HG02571 (cell line): Measurements from ENCODE around the gene TXNRD2.

Experiments used
- ATAC-seq: cut with Tn5 transposase; IDR thresholded peaks from one replicate; pipeline ENCODE4 v1.9.1; 2021; ENCODE audit warnings: mild to moderate bottlenecking, moderate library complexity; ENCODE audit not compliant: unreplicated experiment

TXNRD2 gene

DNA sequence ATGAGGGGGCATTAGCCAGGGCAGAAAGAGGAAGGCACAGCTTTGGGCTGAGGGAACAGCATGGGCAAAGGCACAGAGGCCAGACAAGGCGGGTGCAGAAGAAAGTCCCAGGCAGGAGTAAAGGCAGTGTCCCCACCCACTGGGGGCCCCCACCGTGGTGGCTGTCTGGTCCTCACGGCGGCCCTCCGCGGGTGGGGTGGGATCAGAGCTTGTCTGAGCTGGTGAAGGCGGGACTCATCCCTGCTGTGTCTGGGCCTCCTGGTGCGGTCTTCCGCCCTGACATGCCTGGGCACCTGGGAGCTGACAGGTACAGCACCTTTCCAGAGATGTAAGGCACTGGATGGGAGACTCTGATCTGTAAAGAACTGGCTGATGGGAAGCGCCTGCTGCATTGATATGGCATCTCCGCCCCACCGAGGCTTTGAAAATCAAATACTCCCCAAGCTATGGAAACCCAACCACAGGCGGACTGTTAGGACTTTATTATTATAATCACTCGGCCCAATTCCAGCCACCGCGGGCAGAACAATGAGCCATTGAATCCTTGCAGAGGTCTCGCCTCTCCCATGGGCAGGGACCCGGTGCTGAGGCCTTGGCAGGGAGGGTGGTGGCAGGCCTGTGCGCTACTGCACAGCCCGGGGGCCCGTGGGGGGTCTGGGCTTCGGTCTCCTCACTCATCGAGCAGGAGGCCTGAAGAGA lies 72.7 kb downstream of the TXNRD2 start:
- no peak for ATAC-seq

GRCh38 chr22:19868333-19868732 lies 73.3 kb downstream of the TXNRD2 start:
- ATAC-seq = no peak

DNA sequence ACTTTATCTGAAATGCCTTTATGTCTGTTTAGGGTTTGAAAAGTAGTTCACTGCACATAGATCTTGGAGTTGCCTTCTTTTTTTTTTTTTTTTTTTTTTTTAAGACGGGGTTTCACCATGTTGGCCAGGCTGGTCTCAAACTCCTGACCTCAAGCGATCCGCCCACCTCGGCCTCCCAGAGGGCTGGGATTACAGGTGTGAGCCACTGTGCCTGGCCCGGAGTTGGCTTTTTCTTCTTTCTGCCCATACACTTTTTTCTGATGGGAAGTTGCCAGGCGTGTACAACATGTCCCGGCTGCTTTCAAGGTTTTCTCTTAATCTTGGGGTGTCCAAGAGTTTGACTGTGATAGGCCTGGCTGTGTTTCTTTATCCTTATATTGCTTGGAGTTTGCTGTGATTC lies 74.0 kb downstream of the TXNRD2 start:
- no peak for ATAC-seq

DNA sequence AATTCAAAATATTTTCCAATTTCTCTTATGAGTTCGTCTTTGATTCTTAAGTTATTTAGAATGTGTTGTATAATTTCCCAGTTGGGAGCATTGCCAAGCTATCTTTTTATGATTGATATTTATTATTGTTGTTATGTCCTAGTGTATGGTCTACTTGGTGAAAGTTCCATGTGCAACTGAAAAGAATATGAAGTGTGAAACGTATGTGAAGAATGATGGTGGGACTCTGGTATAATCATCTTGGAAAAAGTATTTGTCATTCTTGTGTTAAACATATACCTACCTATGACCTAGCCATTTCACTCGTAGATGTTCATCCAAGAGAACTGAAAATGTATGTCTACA lies 75.0 kb downstream of the TXNRD2 start:
- no peak for ATAC-seq

DNA sequence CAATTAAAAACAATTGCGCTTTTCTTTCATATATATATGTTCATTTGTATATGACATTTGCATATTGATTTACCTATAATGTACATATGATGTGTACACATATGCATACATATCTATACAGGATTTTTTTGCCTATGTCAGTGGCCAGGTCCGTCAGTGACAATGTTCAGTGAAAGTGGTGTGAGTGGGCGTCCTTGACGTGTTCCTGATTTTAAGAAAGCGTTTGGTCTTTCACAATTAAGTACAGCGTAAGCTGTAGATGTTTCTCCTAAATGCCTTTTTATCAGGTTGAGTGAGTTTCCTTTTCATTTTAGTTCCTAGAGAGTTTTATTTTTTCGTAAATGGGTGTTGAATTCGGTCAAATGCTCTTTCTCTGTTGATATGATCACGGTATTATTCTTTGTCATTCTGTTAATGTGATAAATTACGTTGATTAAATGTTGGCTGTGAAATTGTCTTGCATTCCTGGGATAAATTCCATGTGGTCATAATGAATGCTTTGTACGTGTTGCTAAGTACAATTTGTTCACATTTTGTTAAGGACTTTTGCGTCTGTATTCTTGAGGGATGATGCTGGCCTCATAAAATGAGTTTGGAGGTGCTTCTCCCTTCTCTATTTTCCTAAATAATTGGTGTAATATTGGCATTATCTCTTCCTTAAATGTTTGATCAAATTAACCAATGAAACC lies 76.3 kb downstream of the TXNRD2 start:
- ATAC-seq = no peak

DNA sequence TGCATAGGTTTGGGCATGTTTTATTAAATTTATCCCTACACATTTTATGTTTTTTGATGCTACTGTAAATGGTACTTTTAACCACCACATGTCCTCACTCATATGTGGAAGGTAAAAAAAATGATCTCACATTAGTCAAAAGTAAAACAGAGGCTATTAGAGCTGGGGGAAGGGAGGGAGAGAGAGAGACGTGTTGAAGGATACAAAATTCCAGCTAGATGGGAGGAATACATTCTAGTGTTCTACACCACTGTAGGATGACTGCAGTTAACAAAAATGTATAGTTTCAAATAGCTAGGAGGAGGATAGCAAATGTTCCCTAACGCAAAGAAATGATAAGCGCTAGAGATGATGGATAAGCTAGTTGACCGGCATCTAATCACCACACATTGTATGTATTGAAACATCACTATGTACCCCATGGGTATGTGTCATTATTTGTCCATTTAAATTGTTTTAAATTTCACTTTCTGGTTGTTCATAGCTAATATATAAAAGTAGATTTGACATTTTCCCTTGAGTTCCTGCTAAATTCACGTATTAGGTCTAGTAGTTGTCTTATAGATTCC lies 77.0 kb downstream of the TXNRD2 start:
- no peak for ATAC-seq

- ATAC-seq = no peak
These were observed 78.0 kb downstream of the TXNRD2 start for GRCh38 chr22:19863571-19863970.

- ATAC-seq = no peak
These were observed 78.9 kb downstream of the TXNRD2 start for GRCh38 chr22:19862619-19863246.

DNA sequence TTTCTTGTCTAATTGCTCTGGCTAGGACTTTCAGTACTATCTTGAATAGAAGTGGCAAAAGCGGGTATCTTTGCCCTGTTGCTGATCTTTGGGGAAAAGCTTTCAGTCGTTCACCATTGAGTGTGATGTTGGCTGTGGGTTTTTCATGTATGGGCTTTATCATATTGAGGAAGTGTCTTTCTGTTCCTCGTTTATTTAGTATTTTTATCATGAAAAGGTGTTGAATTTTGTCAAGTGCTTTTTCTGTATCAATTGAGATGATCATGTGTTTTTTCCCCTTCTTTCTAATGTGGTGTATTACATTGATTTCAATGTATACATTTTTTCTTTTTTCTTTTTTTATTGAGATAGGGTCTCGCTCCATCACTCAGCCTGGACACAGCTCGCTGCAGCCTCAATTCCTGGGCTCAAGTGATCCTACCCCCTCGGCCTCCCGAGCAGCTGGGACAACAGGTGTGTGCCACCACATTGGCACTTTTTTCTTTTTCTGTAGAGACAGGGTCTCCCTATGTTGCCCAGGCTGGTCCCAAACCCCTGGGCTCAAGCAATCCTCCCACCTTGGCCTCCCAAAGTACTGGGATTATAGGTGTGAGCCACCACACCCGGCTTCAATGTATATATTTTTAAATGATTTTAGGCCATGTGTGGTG lies 81.6 kb downstream of the TXNRD2 start:
- ATAC-seq = no peak

GRCh38 chr22:19857382-19857781 lies 84.2 kb downstream of the TXNRD2 start:
- ATAC-seq = no peak

DNA sequence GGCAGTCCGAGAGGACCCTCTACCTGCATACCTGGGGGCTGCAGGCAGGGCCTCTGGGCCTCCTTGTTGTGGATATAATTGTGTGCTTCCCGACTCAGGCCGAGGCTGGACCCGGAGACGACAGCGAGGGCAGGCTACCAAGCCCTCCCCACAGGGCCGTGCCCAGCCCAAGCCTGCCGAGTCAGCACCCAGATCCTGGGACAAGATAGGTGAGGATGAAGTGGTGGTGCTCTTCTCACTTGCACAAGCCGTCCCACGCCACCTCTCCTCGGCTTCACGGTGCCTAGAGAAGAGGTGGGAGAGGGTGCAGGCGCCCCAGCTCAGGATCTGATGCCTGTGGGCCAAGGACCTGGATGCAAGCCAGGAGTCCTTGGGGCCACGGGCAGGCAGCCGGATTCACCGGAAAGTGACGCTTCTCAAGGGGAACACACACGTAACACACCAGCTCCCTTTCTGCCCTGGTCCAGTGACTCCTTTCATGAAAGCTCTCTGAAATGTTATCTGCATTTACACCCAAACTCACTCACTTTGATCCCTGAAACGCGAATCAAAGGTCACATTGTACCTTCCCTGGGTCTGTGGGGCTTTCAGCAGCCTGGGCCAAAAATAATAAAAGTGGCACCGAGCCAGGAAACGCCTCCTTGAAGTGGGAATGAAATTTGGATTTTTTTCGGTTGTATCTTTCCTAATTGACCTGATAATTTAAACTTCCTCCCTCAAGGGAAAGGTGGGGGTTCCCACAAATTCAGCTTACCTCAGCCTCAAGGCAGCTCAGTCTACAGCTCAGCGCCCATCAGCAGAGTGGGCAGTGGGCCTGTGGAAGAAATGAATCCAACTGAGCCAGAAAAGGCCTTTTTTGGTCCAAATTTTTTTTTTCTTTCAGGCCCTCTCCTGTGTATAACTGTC lies 85.9 kb downstream of the TXNRD2 start:
- peak; percentile 17 for ATAC-seq

DNA sequence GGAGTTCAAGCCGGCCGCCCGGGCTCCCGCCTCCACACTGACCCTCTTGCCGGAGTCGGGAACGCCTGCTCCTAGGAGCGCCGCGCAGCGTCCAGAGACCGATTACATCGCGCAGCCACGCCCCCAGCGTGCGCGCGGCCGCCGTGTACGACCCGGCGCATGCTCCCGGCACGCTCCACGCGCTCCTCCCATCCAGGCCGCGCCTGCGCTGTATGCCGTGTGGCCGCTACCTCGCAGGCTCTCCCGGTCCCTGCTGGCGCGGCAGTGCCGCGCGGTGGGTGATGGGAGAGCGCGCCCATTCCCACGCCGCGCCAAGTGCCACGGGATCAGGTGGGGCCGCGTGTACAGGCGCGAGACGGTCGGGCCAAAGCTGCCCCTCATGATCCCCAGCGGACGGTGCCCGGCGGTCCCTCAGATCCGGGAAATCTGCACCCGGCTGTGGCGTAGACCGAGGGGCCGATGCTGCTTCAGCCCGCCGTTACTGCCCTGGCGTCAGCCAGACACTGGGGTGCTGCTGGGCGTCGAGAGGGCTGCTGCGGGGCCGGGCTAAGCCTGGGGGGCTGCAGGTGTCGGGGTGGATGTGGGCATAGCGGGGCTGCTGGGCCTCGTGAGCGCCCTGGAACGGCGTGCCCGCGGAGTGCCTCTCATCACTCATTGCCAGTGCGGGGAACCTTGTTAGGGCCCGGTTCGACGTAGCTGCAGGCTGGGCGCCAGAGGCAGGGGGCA lies 86.7 kb downstream of the TXNRD2 start, which contains the start of the genes GNB1L and RTL10:
TSS of gene GNB1L (minus strand) at position 97 of the 726 bp plus-strand sequence. CDS start 33,519 bp downstream, outside the sequence.
TSS of gene RTL10 (minus strand) at position 97 of the 726 bp plus-strand sequence. CDS start 2,613 bp downstream, outside the sequence.
- peak; percentile 75 for ATAC-seq

DNA sequence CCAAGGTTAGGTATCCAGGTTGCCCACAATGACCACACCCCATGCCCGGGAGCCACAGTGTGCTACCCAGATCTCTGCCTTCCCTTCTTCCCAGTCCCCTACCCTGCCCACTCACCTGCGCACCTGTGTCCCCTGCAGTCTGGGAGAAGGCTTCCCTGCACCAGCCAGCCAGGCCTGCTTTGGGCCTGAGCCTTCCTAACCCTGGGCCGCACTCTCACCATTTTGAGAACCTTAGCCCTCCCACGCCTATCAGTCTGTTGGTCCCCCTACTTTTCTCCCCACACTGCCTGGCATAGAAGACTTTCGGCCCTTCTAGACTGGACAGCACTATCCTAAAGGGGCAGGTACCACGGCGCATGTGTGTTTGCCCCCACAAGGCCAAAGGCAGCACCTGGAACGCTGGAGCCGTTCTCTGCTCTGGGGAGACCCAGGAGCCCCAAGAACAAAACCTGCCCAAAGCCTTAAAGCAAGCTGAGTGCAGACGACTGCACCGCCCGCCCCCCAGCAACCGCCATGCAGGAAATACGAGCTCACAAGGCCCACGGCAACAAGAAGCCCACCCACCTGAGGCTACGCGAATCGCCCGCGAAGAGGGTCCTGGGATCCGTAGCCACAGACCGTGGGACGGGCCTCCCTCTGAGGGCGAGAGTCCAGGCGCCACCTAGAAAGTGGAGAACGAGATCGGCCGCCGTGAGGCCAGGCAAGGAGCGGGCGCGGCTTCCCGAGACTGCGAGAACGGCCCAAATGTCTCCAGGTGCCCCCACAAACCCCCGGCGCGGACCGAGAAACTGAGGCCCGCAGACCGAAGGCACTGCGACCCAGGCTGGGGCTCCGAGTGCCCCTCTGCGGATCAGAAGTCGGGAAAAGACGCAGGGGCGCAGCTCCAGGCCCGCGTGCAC lies 87.5 kb downstream of the TXNRD2 start:
- ATAC-seq = peak; percentile 6

DNA sequence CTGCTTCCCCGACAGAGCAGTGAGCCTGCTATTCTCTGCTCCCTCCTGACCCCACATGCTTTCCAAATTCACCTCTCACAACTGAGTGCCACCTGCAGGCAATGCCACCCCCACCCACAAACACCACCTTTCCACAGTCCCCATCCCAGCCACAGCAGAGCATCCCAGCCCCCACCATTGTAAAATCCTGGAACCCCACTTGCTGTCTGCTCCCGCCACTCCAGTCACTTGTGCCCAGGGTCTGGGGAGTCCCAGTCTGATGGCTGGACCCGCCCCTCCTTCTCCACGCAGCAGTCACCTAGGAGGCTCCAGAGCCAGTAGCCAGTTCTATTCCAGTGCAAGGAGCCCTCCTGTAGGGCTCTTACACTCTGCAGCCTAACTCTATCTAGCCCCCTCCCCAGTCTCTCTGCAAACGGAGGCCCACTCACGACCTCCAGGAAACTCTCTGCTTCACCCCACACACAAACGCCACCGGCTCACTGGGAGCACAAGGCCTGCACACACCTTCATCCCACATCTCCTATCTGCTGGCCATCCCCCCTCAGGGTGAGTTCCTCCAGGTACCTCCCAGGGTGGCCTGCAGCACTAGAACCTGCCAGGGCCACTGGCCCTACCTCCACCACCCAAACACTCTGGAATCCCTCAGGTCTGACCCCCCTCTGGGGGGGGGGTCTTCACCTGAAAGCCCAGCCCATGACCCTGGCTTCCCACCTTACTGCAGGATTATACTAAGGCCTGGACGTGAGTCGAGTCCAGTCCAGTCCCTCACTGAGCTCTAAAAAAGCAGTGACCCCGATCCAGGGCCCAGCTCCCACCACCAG lies 88.3 kb downstream of the TXNRD2 start:
- ATAC-seq = no peak

DNA sequence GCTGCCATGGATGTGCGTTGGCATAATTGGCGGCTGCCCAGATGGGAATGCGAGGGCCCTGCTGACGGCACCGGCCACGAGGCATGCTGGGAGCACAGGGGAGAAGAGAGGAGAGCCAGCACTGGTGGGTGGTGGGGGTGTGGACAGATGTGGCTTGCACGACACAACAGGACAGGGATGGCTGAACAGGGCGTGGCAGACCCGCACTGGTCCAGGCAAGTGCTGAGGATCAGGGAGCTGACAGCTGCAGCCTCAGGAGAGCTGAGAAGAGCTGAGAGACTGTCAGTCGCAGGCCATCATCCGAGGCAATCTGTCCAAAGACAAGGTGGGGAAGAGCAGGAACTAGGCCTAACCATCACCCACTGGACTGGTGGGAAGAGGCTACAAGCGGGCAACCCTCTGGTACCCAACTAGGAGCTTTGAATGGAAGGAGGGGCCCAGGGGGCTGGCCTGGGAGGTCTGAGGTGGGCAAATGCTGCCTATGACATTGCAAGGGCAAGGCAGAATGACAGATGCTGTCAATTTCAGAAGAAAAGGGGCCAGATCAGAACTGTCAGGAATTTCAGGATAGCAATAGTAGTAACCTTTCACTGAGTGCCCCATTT lies 89.3 kb downstream of the TXNRD2 start:
- no peak for ATAC-seq

DNA sequence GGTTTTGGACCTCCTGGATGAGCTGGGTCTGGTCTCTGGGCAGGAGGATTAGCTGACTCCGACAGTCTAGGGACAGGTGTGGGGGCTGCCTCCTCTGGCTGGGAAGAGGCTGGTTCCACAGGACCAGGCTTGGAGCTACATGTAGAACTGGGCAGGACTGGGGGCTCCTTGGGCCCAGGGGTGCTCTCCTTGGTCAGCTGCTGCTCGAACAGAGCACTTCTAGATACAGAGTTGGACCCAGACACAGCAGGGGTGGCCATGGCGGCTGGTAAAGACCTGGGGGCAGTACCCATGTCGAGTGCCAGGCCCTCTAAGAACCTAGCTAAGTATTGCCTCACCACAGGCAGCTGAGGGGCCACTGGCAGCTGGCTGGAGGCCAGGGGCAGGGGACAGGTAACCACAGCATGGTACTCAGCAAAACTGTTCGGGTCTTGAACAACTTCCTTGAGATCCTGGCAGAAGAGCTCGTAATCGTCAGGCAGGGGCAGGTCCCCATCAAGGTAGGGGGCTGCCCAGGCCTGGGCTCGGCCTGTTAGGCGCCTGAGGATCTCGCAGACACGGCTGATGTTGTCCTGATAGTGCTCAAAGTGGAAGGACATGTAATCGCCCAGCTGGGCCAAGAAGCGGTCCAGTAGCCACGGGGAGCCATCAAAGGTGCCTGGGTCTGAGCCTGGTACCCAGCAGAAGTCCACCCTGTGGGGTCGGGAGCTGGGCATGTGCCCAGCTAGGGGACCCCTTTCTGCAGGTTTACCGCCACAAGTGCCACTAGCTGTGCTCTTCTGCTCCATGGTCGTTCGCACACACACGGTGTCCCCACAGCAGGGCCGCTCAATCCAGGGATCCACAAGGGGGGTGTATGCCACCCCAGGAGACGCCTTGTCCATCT lies 90.1 kb downstream of the TXNRD2 start:
- no peak for ATAC-seq
